GM12878 (cell line): ENCODE measurements around the gene OGFOD3. TPM values are rescaled to one million over a fixed set of nuclear protein-coding genes. Genes with fewer than 3 reads are reported as not detected.

Experiments
- ATAC-seq: fragments of 200-7000 bp; cut with Tn5 transposase; 3 replicates; pipeline ENCODE4 v1.9.1; 2020; ENCODE audit warnings: mild to moderate bottlenecking, moderate library complexity
- BruUV-seq: library from RNA; stranded (reverse); fragments of 400-500 nt; replicated peaks from 2 replicates; lab custom pipeline; 2021; lab: Mats Ljungman, UMichigan
- CTCF ChIA-PET: fragments of 300-600 bp; sonication (Branson Sonifier 250); formaldehyde crosslinking; extraction: SDS; loops from one replicate; lab custom pipeline; 2021; ENCODE audit warnings: inconsistent platforms; lab: Yijun Ruan, JAX
- POLR2A ChIA-PET: fragments of 350-600 bp; formaldehyde crosslinking; extraction: SDS; loops from one replicate; lab custom pipeline; 2021; ENCODE audit warnings: inconsistent platforms; lab: Charles Lee
- RAD21 ChIA-PET: fragments of 300-600 bp; sonication (Branson Sonifier 250); formaldehyde crosslinking; loops from one replicate; lab custom pipeline; 2023; ENCODE audit warnings: antibody characterized with exemption; ENCODE audit not compliant: unreplicated experiment; lab: Charles Lee
- SMC1A ChIA-PET: fragments of 300-600 bp; sonication (Branson Sonifier 250); formaldehyde crosslinking; loops from one replicate; lab custom pipeline; 2023; ENCODE audit not compliant: unreplicated experiment, uncharacterized antibody; lab: Charles Lee
- DNase-seq: peaks from one replicate; pipeline ENCODE4 v3.0.0-alpha.2; 2011; ENCODE audit warnings: low read depth, low spot score
- FAIRE-seq: peaks from 3 replicates; lab custom pipeline; 2011; peaks lifted over from hg19 to GRCh38; lab: Jason Lieb, UNC
- H2AFZ ChIP-seq: 2 replicates; pipeline ENCODE4 v1.6.0; 2011; ENCODE audit warnings: low read depth, low read length, control low read depth; ENCODE audit not compliant: control insufficient read depth
- H3K27ac ChIP-seq: 2 replicates; pipeline ENCODE4 v1.5.1; 2011; ENCODE audit warnings: control low read depth; ENCODE audit not compliant: control insufficient read depth, insufficient read depth
- H3K27me3 ChIP-seq, 2 experiments: replicated peaks in 1 of 2; 2 replicates each; pipeline versions ENCODE4 v1.6.0 to v1.6.1; 2011; ENCODE audit warnings: low read length in 1 of 2; ENCODE audit not compliant: control insufficient read depth in 2 of 2, insufficient read depth in 2 of 2
- H3K36me3 ChIP-seq, 2 experiments: 2 replicates each; pipeline ENCODE4 v1.5.1; 2011; ENCODE audit warnings: low read length in 1 of 2; ENCODE audit not compliant: control insufficient read depth in 2 of 2, insufficient read depth in 2 of 2
- H3K4me1 ChIP-seq: 2 replicates; pipeline ENCODE4 v1.6.1; 2011; ENCODE audit warnings: mild to moderate bottlenecking, low read length, moderate library complexity, mixed read lengths; ENCODE audit not compliant: control insufficient read depth, insufficient read depth
- H3K4me2 ChIP-seq: 2 replicates; pipeline ENCODE4 v1.6.0; 2011; ENCODE audit warnings: control low read depth; ENCODE audit not compliant: control insufficient read depth, insufficient read depth
- H3K4me3 ChIP-seq: fragments of 200-600 bp; sonication (generic); 2 replicates; pipeline ENCODE4 v1.5.1; 2016
- H3K79me2 ChIP-seq: 2 replicates; pipeline ENCODE4 v1.6.0; 2011; ENCODE audit warnings: low read length; ENCODE audit not compliant: control insufficient read depth, insufficient read depth
- H3K9ac ChIP-seq: 2 replicates; pipeline ENCODE4 v1.8.0; 2011; ENCODE audit warnings: low read length, control low read depth, mixed read lengths; ENCODE audit not compliant: control insufficient read depth, insufficient read depth
- H3K9me3 ChIP-seq: replicated peaks from 3 replicates; pipeline ENCODE4 v1.5.1; 2011; ENCODE audit warnings: mild to moderate bottlenecking, low read length; ENCODE audit not compliant: control insufficient read depth, insufficient read depth
- H4K20me1 ChIP-seq: 2 replicates; pipeline ENCODE4 v1.6.0; 2011; ENCODE audit not compliant: control insufficient read depth, insufficient read depth
- BACH1 ChIP-seq: fragments of 450-650 bp; IDR thresholded peaks from 2 replicates; pipeline ENCODE4 v1.6.1; 2017; ENCODE audit warnings: mild to moderate bottlenecking, borderline replicate concordance
- CHD2 ChIP-seq: IDR thresholded peaks from 2 replicates; pipeline ENCODE4 v1.6.1; 2011; ENCODE audit warnings: low read depth, low read length, improper control_type of control experiment, borderline replicate concordance
- CREM ChIP-seq: IDR thresholded peaks from 2 replicates; pipeline ENCODE4 v1.6.1; 2014; ENCODE audit warnings: antibody characterized with exemption, low read depth
- FOXM1 ChIP-seq: IDR thresholded peaks from 2 replicates; pipeline ENCODE4 v1.6.1; 2012; ENCODE audit warnings: low read depth, mild to moderate bottlenecking, inconsistent platforms, low read length, moderate library complexity
- IKZF2 ChIP-seq, 2 experiments: fragments of 450-650 bp; IDR thresholded peaks; 2 replicates each; pipeline ENCODE4 v1.6.1; 2017; ENCODE audit warnings: mild to moderate bottlenecking in 2 of 2, moderate library complexity in 2 of 2
- JUND ChIP-seq: IDR thresholded peaks from 2 replicates; pipeline ENCODE4 v1.6.1; 2012; ENCODE audit warnings: low read depth, mild to moderate bottlenecking, low read length, improper control_type of control experiment, moderate library complexity
- MEF2A ChIP-seq: IDR thresholded peaks from 2 replicates; pipeline ENCODE4 v1.6.1; 2011; ENCODE audit warnings: low read depth, mild to moderate bottlenecking, low read length, moderate library complexity; ENCODE audit not compliant: insufficient read depth
- MLLT1 ChIP-seq: fragments of 450-650 bp; IDR thresholded peaks from 2 replicates; pipeline ENCODE4 v1.6.1; 2016; ENCODE audit warnings: mild to moderate bottlenecking
- NBN ChIP-seq: fragments of 450-650 bp; IDR thresholded peaks from 2 replicates; pipeline ENCODE4 v1.6.1; 2016
- NR2F1 ChIP-seq: fragments of 450-650 bp; conservative IDR thresholded peaks from 2 replicates; pipeline ENCODE4 v1.6.1; 2017; ENCODE audit warnings: mild to moderate bottlenecking
- PML ChIP-seq: IDR thresholded peaks from 2 replicates; pipeline ENCODE4 v1.6.1; 2012; ENCODE audit warnings: low read length, inconsistent platforms
- POLR2AphosphoS2 ChIP-seq: IDR thresholded peaks from 2 replicates; pipeline ENCODE4 v1.6.1; 2011; ENCODE audit warnings: low read depth, mild to moderate bottlenecking, low read length, improper control_type of control experiment, moderate library complexity
- RAD51 ChIP-seq: fragments of 450-650 bp; IDR thresholded peaks from 2 replicates; pipeline ENCODE4 v1.6.1; 2016; ENCODE audit warnings: moderate library complexity, mild to moderate bottlenecking, inconsistent platforms
- RCOR1 ChIP-seq: conservative IDR thresholded peaks from 2 replicates; pipeline ENCODE4 v1.6.1; 2012; ENCODE audit warnings: low read depth, low read length, improper control_type of control experiment
- SIN3A ChIP-seq: IDR thresholded peaks from 2 replicates; pipeline ENCODE4 v1.6.1; 2012; ENCODE audit warnings: low read depth, low read length, improper control_type of control experiment
- SMC3 ChIP-seq: IDR thresholded peaks from 2 replicates; pipeline ENCODE4 v1.6.1; 2011; ENCODE audit warnings: low read length, improper control_type of control experiment, borderline replicate concordance
- STAT1 ChIP-seq: fragments of 450-650 bp; conservative IDR thresholded peaks from 2 replicates; pipeline ENCODE4 v1.6.1; 2014; ENCODE audit warnings: antibody characterized with exemption, mild to moderate bottlenecking
- USF2 ChIP-seq: IDR thresholded peaks from 2 replicates; pipeline ENCODE4 v1.6.1; 2011; ENCODE audit warnings: low read depth, low read length, improper control_type of control experiment, borderline replicate concordance
- ZSCAN29 ChIP-seq: fragments of 450-650 bp; IDR thresholded peaks from 2 replicates; pipeline ENCODE4 v1.6.1; 2017; ENCODE audit warnings: mild to moderate bottlenecking, moderate library complexity
- WGBS: methylation state at CpG from one replicate; pipeline ENCODE4 v1.1.6; 2016; ENCODE audit warnings: low lambda C conversion rate; ENCODE audit not compliant: insufficient replicate concordance, insufficient coverage; ENCODE audit errors: missing lambda C conversion rate; 5-methylcytosine and 5-hydroxymethylcytosine counted together
- in situ Hi-C: fragments of 300-500 bp; cut with MboI; formaldehyde crosslinking; loops from 9 replicates; pipeline ENCODE4 v1.14.3; 2018; ENCODE audit warnings: mixed read lengths
- intact Hi-C: fragments of 100-400 bp; cut with micrococcal nuclease; formaldehyde crosslinking; loops from one replicate; pipeline ENCODE4 v1.14.2; 2022; ENCODE audit not compliant: unreplicated experiment
- polyA plus RNA-seq, 11 experiments: library from polyadenylated mRNA; depleted of rRNA in 4 of 11; unstranded in 6 of 11; stranded (reverse) in 5 of 11; fragments of >200 nt; fragmentation: Nextera tagmentation in 4 of 11; fragmentation: Illumina TruSeq in 1 of 11; extraction: Ambion mirVana in 4 of 11; extraction: Trizol in 1 of 11; gene quantifications; 1 replicate in 1 of 11; 2 replicates in 10 of 11; pipeline versions ENCODE4 v1.2.1 to v1.2.3, GENCODE V29; 2011 to 2016; ENCODE audit warnings: inconsistent platforms in 2 of 11, missing spikeins in 2 of 11, low read depth in 1 of 11
- total RNA-seq, 4 experiments: library from RNA; depleted of rRNA in 3 of 4; stranded (reverse); fragments of >200 nt in 3 of 4; fragmentation: Illumina TruSeq in 1 of 4; extraction: Trizol in 1 of 4; gene quantifications; 2 replicates each; pipeline versions ENCODE4 v1.2.1 to v1.2.3, GENCODE V29; 2013 to 2021

OGFOD3 gene
- total and polyA plus RNA-seq, 10 of the 15 experiments (the other 5 are each of a cell fraction or from before 2014, with no cell fraction given), result 0.48 to 28.4 (median 18.3) TPM

GRCh38 chr17:82408938-82409318 is 9.5 kb downstream of the OGFOD3 start:
- no peak overlapping the region for H3K9ac ChIP-seq
- intact Hi-C loops (no loop called here), in situ Hi-C loops (loop anchor here (5.0 kb wide), 1 partner anchor 57 kb away; no protein-coding TSS in a partner anchor)
- no peak overlapping the region for H3K4me3 ChIP-seq
- H3K9me3 ChIP-seq, result no peaks in the 10 kb centered on the region
- H3K4me1 ChIP-seq, result no peaks in the 10 kb centered on the region
- BruUV-seq, result no TSS peak
- H4K20me1 ChIP-seq, result no peaks in the 10 kb centered on the region
- no peaks in the 10 kb centered on the region for H3K79me2 ChIP-seq
- TF ChIP-seq RAD51 (no peak), SMC3 (no peak), POLR2AphosphoS2 (no peak), SIN3A (no peak), CREM (no peak), MLLT1 (no peak), IKZF2 (IDR thresholded peaks at IDR 0.05) (no peak), BACH1 (no peak), CHD2 (no peak), PML (no peak), ZSCAN29 (no peak), STAT1 (no peak), NBN (no peak), NR2F1 (no peak), RCOR1 (no peak), FOXM1 (no peak), MEF2A (no peak), JUND (no peak), USF2 (no peak)
- H3K36me3 ChIP-seq, result peaks cover 0 to 6% of the 10 kb centered on the region in 2 experiments; a peak in 2 of 4 replicates
- no peak for FAIRE-seq
- ChIA-PET SMC1A (no interaction called here), RAD21 (no interaction called here), POLR2A (no interaction called here), CTCF (interaction anchor here (0.8 to 2.3 kb wide), 2 partner anchors 59 to 128 kb away, joined by 3 to 15 read pairs; no protein-coding TSS in a partner anchor)
- 92% methylated on average over 21 of the region's 21 CpGs for WGBS
- no peak overlapping the region for H2AFZ ChIP-seq
- DNase-seq, result no peak
- no peak for ATAC-seq
- no peak overlapping the region for H3K4me2 ChIP-seq
- H3K27ac ChIP-seq, result no peak overlapping the region
- H3K27me3 ChIP-seq, result no peaks in the 10 kb centered on the region
